Activated effector memory CD4-positive, alpha-beta T cell treated with anti-CD3 and anti-CD28 coated beads, Interleukin-2, amount 50 U/mL, for 16 hours (primary cell): Measurements from ENCODE around the gene C2CD3.
"Not testable (repeated sequence)": the region's sequence is repeated elsewhere in the genome, so short reads cannot be mapped to it uniquely, and the experiment has no call there.

Source experiments
- DNase-seq: peaks from one replicate; pipeline ENCODE4 v3.0.0-alpha.2; 2020

C2CD3 gene

DNA sequence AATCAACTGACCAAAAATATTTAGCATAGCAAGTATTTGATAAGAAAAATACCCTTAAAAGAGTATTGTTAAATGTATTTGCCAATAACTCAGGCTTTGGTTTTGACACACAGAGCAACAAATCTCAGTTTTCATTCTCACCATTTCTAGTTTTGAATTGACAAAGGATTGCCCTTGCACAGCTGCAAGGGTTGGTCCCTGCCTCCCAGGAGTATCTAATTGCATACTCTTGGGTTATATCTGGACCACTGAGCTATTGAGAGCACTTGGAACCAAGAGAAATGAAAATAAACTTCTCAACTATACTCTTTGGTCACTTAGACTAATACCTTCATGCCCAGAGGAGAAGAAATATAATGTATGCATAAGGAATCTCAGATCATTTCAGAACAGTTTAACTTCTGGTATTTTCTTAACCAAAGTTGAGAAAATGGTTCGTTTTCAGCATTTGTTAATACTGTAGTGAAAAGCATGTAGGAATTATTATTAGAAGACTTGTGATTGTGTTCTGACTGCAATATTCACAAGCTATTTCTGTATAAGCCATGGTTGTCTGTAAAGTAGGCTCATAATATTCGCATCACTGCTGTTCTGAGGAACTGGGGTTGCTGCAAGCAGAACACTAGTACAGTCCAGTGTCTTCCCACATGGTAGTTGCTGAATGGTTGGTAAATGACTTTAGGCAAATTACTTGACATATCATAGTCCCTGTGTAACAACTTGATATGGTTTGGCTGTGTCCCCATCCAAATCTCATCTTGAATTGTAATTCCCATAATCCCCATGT is 7.9 kb downstream of the C2CD3 start:
- DNase-seq, result no peak

DNA sequence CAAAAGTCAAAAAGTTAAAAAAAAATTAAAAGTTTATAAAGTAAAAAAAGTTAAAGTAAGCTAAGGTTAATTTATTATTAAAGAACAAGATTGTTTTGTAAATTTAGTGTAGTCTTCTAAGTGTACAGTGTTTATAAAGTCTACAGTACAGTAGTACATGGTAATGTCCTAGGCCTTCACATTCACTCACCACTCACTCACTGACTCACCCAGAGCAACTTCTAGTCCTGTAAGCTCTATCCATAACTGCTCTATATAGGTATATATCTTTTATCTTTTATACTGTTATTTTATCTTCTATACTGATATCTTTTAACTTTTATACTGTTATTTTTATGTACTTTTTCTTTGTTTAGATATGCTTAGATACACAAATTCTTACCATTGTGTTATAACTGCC is 11.2 kb downstream of the C2CD3 start:
- no peak for DNase-seq

DNA sequence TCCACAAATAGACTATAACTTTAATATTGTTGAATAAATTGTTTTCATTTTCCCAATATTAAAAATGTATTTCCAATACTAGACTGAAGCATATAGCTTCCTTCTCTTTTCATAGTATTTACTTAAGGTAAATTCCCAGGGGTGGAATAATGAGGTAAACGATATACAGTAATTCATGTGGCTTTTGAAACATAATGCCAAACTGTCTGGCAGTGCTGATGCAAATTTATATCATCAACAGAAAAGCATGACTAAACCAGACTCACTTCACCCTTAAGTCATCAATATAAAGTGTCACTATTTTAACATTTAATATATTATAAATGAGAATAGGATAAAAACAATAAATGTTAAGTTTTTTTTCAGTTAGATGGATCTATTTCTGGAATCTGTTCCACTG is 13.6 kb downstream of the C2CD3 start:
- no peak for DNase-seq

DNA sequence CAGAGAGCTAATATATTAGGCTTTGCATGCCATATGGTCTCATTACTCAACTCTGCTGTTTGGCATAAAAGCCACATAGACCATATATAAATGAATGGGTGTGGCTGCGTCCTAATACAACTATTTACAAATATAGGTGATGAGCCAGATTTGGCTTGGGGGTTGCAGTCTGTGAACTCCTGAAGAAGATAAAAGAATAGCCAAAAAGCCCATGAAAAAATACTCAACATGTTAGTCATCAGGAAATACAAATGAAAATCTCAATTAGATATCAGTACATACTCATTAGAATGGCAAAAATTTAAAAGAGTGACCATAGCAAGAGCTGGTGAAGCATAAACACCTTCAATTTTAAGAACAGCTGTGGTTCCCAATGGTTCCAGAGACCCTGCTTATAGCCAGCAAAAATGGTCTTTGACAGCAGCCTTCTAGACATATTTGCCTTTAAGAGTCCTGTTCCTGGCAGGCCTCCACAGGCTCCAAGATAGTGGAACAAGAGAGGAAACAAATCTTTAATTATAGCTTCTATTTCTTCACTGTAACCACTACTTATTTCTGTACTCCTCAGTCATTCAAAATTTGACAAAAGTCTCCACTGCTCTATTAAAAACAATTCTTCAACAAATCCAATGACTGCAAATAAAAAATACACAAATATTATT is 16.1 kb downstream of the C2CD3 start:
- DNase-seq, result no peak

DNA sequence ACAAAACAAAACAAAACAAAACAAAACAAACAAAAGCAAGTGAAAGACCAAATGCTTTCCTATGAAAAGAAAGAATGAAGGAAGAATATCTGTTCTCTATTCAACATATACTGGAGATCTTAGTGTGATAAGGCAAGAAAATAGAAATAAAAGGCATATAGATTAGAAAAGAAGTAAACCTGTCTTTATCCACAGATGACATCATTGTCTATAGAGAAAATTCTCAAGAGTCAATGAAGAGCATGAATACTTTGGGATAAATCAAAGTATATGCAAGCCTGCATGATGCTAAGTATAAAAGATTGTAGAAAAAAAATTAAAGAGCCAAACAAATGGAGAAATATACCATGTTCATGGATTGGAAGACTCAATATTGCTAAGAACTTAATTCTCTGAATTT is 17.6 kb downstream of the C2CD3 start:
- DNase-seq, result no peak

DNA sequence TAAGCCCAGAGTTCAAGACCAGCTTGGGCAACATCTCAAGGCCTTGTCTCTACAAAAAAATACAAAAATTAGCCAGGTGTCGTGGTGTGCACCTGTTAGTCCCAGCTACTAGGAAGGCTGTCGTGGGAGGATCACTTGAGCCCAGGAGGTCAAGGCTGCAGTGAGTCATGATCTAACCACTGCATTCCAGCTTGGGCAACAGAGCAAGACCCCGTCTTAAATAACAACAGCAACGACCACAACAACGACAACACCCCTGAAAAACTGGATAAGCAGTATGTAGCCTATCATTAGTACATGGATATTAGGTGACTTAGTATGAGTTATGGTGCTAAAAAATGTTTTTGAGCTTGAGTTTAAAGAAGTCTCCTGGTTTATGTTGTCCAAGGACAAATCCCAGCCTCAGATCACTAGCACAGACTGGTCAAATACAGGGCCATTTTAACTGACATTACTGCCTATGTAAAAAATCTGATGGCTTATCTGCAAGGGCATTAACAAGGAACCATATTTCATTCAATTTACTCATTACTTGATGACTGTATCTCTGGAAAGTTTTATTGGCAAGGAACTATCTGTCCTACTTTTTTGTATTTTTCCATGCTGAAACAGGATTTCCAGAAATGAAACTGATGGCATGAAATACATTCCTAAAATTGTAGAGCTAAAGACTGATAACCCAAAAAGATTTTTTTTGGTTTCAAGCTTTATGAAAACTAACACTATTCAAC is 23.4 kb downstream of the C2CD3 start:
- DNase-seq, result no peak

DNA sequence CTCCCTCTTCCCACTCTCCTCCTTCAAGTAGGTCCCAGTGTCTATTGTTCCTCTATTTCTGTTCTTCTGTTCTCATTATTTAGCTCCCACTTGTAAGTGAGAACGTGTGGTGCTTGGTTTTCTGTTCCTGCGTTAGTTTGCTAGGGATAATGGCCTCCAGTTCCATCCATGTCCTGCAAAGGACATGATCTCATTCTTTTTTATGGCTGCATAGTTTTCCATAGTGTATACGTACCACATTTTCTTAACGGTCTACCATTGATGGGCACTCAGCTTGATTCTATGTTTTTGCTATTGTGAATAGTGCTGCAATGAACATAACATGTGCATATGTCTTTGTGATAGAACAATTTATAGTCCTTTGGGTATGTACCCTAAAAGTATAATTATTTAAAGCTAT is 26.2 kb downstream of the C2CD3 start:
- DNase-seq, result no peak

DNA sequence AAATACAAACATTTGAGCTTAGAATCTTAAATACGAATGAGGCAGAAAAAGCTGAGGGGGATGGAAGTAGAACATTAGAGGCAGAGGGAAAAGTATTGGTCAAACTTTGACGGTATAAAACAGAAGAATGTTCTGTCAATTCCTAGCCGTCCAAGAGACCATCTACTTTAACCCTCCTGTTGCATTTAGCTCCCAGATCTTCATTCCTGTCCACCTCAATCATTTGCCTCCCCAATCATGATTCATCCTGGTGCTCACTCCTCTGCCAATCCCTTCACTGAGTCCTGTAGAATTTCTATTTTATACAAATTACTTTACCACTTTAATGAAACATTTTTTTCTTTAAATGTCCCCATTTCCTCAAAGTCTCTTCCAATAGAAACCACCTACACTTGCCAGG is 28.2 kb downstream of the C2CD3 start:
- DNase-seq, result no peak

DNA sequence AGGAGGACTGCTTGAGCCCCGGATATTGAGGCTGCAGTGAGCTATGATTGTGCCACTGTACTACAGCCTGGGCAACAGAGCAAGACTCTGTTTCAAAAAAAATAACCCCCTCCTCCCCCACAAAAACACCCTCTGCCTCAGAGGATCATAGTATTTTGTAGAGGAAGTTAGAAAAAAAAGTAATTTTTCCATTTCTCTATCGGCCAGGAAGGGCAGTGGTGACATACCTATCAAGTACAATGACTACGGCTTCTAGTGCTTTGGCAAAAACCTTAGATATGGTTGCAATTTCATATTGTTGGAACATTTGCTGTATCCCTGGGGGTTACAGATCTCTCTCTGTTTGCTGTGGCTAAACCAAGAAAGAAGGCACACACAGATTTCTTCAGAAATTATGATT is 28.9 kb downstream of the C2CD3 start:
- no peak for DNase-seq

DNA sequence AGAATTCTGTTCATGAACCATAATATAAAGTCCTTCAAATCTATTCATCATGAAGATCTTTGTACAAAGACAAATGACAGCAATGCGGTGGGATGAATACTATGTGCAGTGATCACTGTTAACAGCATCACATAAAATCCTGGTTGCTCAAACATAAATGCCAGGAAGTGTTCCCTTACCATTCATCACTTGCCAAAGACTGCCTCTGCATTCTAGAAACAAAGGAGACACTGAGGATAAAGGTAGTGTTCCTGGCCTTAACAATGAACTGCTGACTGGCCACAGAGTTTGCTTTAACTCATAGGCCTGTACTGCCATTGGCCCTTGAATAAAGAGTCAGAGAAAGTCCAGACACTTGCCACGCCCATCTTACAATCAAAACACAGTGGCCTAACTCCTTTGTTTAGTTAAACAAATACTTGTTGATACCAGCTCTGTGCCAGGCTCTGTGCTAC is 29.5 kb downstream of the C2CD3 start:
- DNase-seq, result no peak

DNA sequence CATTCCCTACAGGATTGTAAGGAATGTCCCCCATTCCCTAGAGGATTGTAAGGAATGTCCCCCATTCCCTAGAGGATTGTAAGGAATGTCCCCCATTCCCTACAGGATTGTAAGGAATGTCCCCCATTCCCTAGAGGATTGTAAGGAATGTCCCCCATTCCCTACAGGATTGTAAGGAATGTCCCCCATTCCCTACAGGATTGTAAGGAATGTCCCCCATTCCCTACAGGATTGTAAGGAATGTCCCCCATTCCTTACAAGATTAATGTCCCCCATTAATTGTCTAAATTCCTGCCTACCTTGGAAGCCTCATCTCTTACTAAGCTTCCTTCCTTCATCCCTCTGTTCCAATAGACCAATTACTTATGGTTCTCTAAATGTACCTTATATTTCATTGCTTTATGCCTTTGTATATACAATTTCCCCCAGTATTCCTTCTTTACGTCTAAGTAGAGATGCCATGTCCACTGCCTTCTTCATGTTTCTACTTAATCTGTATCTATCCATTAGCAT is 30.8 kb downstream of the C2CD3 start:
- not testable (repeated sequence) for DNase-seq

DNA sequence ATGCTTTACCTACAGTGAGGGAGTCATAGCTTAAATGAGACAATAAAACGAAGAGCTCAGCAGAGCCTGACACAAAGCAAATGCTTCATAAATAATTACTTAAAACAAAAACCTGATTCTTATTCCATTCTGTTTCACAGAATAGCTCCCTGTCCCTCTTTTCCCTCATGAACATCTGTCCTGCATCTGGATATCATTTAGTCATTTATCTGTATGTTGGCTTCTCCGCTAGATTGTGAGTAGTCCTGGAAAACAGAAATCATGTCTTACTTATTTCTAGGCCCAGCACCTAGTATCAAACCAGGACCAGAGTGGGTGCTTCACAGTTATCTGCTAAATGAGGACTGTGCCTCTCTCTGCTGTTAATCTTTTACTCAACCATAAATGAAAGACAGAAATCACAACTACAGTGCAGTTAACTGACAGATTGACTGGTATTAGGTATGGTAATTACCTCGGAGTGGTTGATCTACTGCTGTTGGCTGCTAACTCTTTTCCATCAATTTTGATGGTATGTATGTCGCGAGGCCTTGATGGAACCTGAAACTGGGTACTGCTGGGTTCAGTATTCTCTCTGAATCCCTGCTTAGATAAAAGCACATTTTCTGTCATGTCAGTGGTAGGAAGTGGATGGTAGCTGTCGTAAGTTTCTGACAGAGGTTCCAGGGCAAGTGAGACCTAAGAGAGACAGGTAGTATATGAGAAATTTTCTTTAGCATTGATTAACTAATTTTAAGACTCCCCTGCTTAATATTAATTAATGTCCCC is 31.5 kb downstream of the C2CD3 start:
- no peak for DNase-seq

DNA sequence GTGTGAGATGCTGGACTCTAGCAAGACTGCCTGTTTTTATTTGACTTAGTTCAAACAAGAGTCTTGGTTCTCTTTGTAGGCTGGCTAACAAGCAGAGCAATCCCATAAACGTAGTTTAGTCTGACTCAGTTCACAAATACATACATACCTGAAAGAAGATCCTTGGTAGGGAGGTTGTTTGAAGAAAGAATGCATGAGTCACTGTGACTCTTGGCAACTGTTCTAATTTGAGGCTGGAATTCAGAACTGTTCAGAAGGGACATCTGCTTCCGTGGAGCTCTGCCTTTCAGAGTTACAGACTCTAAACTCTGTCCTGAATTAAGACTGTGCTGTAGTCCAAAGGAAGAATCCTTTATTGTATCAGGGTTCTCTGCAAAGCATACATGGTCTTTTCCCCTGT is 32.2 kb downstream of the C2CD3 start:
- no peak for DNase-seq

DNA sequence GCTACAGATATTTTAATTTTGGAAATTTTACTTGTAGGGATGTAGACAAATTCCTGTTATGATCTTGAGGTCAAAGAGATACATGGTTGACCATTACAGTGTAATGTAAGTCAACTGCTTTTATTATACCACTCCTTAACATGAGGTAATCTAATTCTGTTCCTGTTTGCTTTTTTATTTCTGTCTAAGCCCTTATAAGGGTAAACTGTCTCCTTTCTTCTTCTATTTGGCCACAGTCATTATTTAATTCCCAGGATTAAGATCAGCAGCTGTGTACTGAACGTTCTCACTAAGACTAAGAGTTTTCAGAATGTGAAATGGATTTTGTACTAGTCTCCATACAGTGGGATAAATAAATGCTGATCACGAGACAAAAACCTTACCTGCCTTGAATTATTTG is 32.8 kb downstream of the C2CD3 start:
- no peak for DNase-seq

DNA sequence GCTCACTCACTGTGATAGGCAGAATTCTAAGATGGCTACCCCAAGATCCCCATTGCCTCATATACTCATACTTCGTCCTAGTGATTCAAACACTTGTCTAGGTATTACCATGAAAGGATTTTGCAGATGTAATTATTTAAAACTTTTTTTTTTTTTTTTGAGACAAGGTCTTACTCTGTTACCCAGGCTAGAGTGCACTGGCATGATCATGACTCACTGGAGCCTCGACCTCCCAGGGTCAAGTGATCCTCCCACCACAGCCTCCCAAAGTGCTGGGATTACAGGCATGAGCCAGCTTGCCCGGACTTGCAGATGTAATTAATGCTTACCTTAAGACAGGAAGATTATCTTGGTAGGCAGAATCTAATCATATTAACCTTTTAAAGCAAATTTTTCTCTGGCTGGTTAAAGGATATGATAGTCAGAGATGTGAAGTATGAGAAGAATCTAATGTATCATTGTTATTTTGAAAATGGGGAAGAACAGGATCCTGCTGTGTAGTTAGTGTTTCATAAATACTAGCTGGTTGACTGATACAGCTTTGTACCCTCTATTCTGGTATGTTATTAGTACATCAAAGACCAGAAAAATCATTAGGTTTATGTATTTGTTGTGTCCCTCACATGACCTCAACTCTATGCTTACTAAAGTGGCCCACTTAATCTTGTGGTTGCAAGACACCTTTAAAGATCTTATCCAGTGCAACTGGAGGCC is 35.5 kb downstream of the C2CD3 start:
- no peak for DNase-seq

DNA sequence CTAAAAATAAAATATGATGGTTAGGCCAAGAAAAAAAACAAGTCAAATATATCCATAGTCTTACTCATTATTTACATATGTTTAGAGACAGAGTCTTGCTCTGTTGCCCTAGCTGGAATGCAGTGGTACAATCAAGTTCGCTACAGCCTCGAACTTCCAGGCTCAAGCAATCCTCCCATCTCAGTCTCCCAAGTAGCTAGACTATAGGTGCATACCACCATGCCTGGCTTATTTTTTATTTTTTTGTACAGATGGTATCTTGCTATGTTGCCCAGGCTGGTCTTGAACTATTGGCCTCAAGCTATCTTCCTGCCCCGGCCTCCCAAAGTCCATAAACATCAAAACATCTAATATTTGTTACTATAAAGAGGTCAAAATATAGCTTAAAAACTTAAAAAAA is 36.1 kb downstream of the C2CD3 start:
- DNase-seq, result no peak

DNA sequence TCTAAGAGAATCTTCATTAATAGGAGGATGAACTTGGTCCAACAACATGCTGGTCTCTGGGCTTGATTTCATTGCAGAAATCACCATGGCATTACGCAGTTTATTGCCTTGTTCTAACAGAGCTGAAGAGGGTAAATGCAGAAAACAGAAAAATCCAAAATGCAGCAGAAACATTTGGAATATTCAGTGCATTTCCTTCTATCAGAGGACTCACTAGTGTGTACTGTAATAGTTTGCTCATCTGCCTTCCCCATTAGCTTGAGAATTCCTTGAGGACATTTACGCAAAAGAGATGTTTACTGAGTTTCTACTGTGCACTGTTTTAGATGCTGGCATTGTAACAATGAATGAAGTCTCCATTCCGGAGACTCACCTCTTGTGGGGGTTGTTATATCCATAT is 37.4 kb downstream of the C2CD3 start:
- no peak for DNase-seq

DNA sequence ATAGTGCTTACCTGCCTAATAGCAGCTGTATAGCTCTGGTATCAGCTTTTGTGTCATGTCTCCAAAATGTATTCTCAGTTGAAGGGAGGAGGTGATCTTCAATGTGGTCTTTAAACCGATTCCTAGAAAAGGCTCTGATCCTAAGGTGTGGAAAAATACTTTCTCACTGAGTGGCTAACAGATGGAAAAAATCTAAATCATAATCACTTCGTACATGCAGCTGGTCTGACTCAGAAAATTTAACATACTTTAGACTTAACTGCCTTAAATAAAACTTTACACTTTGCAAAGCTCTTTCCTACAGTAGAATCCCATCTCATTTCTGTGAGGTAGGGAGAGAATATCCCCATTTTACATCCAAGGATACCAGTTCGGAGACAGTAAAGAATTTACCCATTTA is 38.0 kb downstream of the C2CD3 start:
- no peak for DNase-seq

DNA sequence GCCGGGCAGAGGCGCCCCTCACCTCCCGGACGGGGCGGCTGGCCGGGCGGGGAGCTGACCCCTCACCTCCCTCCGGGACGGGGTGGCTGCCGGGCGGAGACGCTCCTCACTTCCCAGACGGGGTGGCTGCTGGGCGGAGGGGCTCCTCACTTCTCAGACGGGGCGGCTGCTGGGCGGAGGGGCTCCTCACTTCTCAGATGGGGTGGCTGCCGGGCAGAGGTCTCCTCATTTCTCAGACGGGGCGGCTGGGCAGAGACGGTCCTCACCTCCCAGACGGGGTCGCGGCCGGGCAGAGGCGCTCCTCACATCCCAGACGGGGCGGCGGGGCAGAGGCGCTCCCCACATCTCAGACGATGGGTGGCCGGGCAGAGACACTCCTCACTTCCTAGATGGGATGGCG is 41.7 kb downstream of the C2CD3 start:
- DNase-seq, result not testable (repeated sequence)

DNA sequence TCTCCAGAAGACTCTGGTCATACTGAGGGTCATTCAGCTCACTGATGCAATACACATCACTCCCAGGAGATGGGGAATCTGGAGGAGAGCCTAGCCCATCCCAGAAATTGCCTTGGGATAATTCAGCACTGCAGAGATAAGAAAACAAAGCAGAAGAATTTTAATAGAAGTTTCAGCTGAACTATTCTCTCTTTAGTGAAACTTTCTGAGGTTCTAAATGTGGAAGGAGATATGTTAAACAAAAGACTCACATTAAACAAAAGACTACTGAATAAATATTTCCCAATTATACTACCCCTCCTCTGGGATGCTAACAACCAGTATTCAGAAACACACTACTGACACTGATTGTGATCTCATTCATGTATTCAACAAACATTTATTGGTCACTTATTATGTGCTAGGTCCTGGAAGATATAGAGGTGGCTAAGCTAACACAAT is 47.8 kb downstream of the C2CD3 start:
- DNase-seq, result no peak

DNA sequence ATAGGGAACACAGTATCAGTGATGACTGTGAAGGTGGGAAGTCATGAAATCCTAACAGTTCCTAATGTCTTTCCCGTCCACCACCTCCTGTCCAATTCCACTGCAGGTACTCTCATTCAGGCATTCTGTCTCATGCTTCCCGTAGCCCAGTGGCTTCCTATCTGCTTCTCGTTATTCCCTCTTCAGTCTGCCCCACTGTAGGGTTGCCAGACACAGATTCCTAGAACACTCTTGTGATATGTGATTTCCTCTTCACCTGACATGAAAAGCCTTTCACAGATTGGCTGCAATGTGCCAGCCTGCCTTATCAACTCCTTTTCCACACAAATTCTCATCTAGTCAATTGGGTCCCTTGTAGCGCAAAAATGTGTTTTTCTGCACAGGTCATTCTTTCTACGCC is 49.0 kb downstream of the C2CD3 start:
- DNase-seq, result no peak
